PC-9 (cell line): ENCODE measurements around the gene KDM1A. TPM values are rescaled to one million over a fixed set of nuclear protein-coding genes. Genes with fewer than 3 reads are reported as not detected.
A peak's percentile ranks its signal among the peaks of the same experiment; 100 is the strongest.

Source experiments
- BruUV-seq: library from RNA; stranded (reverse); fragments of 400-500 nt; replicated peaks from 2 replicates; lab custom pipeline; 2021; lab: Mats Ljungman, UMichigan
- CTCF ChIA-PET: fragments of 300-600 bp; sonication (Branson Sonifier 250); formaldehyde crosslinking; loops from one replicate; lab custom pipeline; 2022; ENCODE audit warnings: antibody characterized with exemption; lab: Charles Lee
- POLR2A ChIA-PET: fragments of 300-600 bp; sonication (Branson Sonifier 250); formaldehyde crosslinking; loops from one replicate; lab custom pipeline; 2022; ENCODE audit warnings: antibody characterized with exemption; ENCODE audit not compliant: unreplicated experiment; lab: Charles Lee
- DNase-seq, 2 experiments: peaks; one replicate each; pipeline versions ENCODE4 v3.0.0 to v3.0.0-alpha.2; 2015 to 2022; ENCODE audit warnings: mixed read lengths in 1 of 2
- H2AFZ ChIP-seq: fragments of 200-600 bp; sonication (generic); 2 replicates; pipeline ENCODE4 v1.8.1; 2017; ENCODE audit warnings: antibody characterized with exemption
- H3F3A ChIP-seq: fragments of 200-600 bp; sonication (generic); 2 replicates; pipeline ENCODE4 v1.8.1; 2017; ENCODE audit warnings: antibody characterized with exemption, mild to moderate bottlenecking, low read depth; ENCODE audit not compliant: insufficient read depth
- H3K27ac ChIP-seq: fragments of 200-600 bp; sonication (generic); 2 replicates; pipeline ENCODE4 v1.6.1; 2016; ENCODE audit warnings: mixed run types
- H3K27me3 ChIP-seq: fragments of 200-600 bp; sonication (generic); 2 replicates; pipeline ENCODE4 v1.6.1; 2016; ENCODE audit warnings: low read depth, mixed run types; ENCODE audit not compliant: insufficient read depth
- H3K36me3 ChIP-seq: fragments of 200-600 bp; sonication (generic); 2 replicates; pipeline ENCODE4 v1.6.1; 2016; ENCODE audit warnings: low read depth, mixed run types
- H3K4me1 ChIP-seq: fragments of 200-600 bp; sonication (generic); replicated peaks from 2 replicates; pipeline ENCODE4 v1.6.1; 2016; ENCODE audit warnings: mixed run types; ENCODE audit not compliant: insufficient read depth
- H3K4me2 ChIP-seq: fragments of 200-600 bp; sonication (generic); 2 replicates; pipeline ENCODE4 v1.6.1; 2017; ENCODE audit warnings: mixed run types
- H3K4me3 ChIP-seq: fragments of 200-600 bp; sonication (generic); 2 replicates; pipeline ENCODE4 v1.6.1; 2016; ENCODE audit warnings: mixed run types
- H3K79me2 ChIP-seq: fragments of 200-600 bp; sonication (generic); 2 replicates; pipeline ENCODE4 v1.6.1; 2017; ENCODE audit warnings: low read depth, mixed run types
- H3K9me2 ChIP-seq: fragments of 200-600 bp; sonication (generic); 2 replicates; pipeline ENCODE4 v1.8.1; 2017; ENCODE audit warnings: mild to moderate bottlenecking; ENCODE audit not compliant: insufficient read depth
- H3K9me3 ChIP-seq: fragments of 200-600 bp; sonication (generic); 2 replicates; pipeline ENCODE4 v1.8.1; 2016; ENCODE audit warnings: low read depth; ENCODE audit not compliant: insufficient read depth
- H4K20me1 ChIP-seq: fragments of 200-600 bp; sonication (generic); 2 replicates; pipeline ENCODE4 v1.8.1; 2017; ENCODE audit not compliant: insufficient read depth
- CTCF ChIP-seq: fragments of 200-600 bp; sonication (generic); conservative IDR thresholded peaks from 2 replicates; pipeline ENCODE4 v1.6.1; 2017; ENCODE audit warnings: mixed run types, antibody characterized with exemption, mild to moderate bottlenecking, moderate library complexity
- EZH2 ChIP-seq: fragments of 200-600 bp; sonication (generic); IDR thresholded peaks from 2 replicates; pipeline ENCODE4 v1.8.0; 2017; ENCODE audit warnings: antibody characterized with exemption, low read depth
- intact Hi-C: fragments of 100-400 bp; cut with micrococcal nuclease; formaldehyde crosslinking; loops from one replicate; pipeline ENCODE4 v1.10.0; 2022; ENCODE audit not compliant: unreplicated experiment
- total RNA-seq: library from RNA; stranded (reverse); gene quantifications from 2 replicates; pipeline ENCODE4 v1.2.3, GENCODE V29; 2021

KDM1A gene
- total RNA-seq, 1 experiment from 2014 or later, result 213 TPM

- no peaks in the 10 kb centered on the region for H3K9me2 ChIP-seq
- H3K27me3 ChIP-seq, result no peaks in the 10 kb centered on the region
- H3K36me3 ChIP-seq, result peaks cover 5% of the 10 kb centered on the region; the same call in 1 of the 2 replicates
- ChIA-PET POLR2A (no interaction called here), CTCF (interaction anchor here (0.5 to 0.6 kb wide), 2 partner anchors 119 to 120 kb away, joined by 4 to 10 read pairs; partner anchors contain the start of gene HTR1D)
- no peak for DNase-seq
- H3K9me3 ChIP-seq, result no peaks in the 10 kb centered on the region
- no peak overlapping the region for H3K27ac ChIP-seq
- BruUV-seq, result no TSS peak
- H3F3A ChIP-seq, result peaks cover 42% of the 10 kb centered on the region
- peaks cover 35% of the 10 kb centered on the region for H3K4me1 ChIP-seq
- H3K79me2 ChIP-seq, result peaks cover 18% of the 10 kb centered on the region; the same call in 1 of the 2 replicates
- H4K20me1 ChIP-seq, result no peaks in the 10 kb centered on the region
- H3K4me2 ChIP-seq, result no peak overlapping the region
- intact Hi-C loops, result no loop called here
- H2AFZ ChIP-seq, result no peak overlapping the region
- H3K4me3 ChIP-seq, result no peak overlapping the region
- no peak for TF ChIP-seq EZH2
- TF ChIP-seq CTCF, result no peak
Observed at GRCh38 chr1:23097316-23097715, 78.0 kb downstream of the KDM1A start.

- no peaks in the 10 kb centered on the region for H3K27me3 ChIP-seq
- peaks cover 54% of the 10 kb centered on the region for H3F3A ChIP-seq
- DNase-seq, result peak; percentile 47 to 55
- no peaks in the 10 kb centered on the region for H3K9me3 ChIP-seq
- peaks cover 48% of the 10 kb centered on the region for H3K4me1 ChIP-seq
- intact Hi-C loops, result loop anchor here (1.0 to 2.0 kb wide), 2 partner anchors 86 to 122 kb away; no protein-coding TSS in a partner anchor
- ChIA-PET POLR2A (interaction anchor here (0.6 to 0.7 kb wide), 4 partner anchors 29 to 1002 kb away, joined by 3 to 11 read pairs (median 4); no protein-coding TSS in a partner anchor), CTCF (interaction anchor here (0.5 to 3.0 kb wide), 3 partner anchors 86 to 325 kb away, joined by 4 to 35 read pairs (median 4); no protein-coding TSS in a partner anchor)
- H3K4me2 ChIP-seq, result peak overlapping the region; percentile 71
- H3K4me3 ChIP-seq, result no peak overlapping the region
- H3K27ac ChIP-seq, result peak overlapping the region; percentile 86
- H4K20me1 ChIP-seq, result no peaks in the 10 kb centered on the region
- peaks cover 18% of the 10 kb centered on the region; the same call in 1 of the 2 replicates for H3K79me2 ChIP-seq
- TF ChIP-seq CTCF, result peak; percentile 80
- no peak for TF ChIP-seq EZH2
- H3K36me3 ChIP-seq, result peaks cover 5% of the 10 kb centered on the region; the same call in 1 of the 2 replicates
- no TSS peak for BruUV-seq
- no peaks in the 10 kb centered on the region for H3K9me2 ChIP-seq
- H2AFZ ChIP-seq, result no peak overlapping the region
Observed at GRCh38 chr1:23098463-23099170, 79.3 kb downstream of the KDM1A start.

GRCh38 chr1:23099171-23099536 is 79.9 kb downstream of the KDM1A start:
- Histone ChIP-seq H3K4me2 (peak overlapping the region; percentile 71), H3K27ac (peak overlapping the region; percentile 86), H3K9me2 (no peaks in the 10 kb centered on the region), H3F3A (peaks cover 58% of the 10 kb centered on the region), H3K4me1 (peaks cover 48% of the 10 kb centered on the region), H3K36me3 (peaks cover 5% of the 10 kb centered on the region; the same call in 1 of the 2 replicates), H3K27me3 (no peaks in the 10 kb centered on the region), H3K79me2 (peaks cover 18% of the 10 kb centered on the region; the same call in 1 of the 2 replicates), H3K4me3 (no peak overlapping the region), H4K20me1 (no peaks in the 10 kb centered on the region), H3K9me3 (no peaks in the 10 kb centered on the region), H2AFZ (no peak overlapping the region)
- intact Hi-C loops, result loop anchor here (2.0 kb wide), 1 partner anchor 122 kb away; no protein-coding TSS in a partner anchor
- no TSS peak for BruUV-seq
- no peak for DNase-seq
- CTCF ChIA-PET, result interaction anchor here (0.6 to 3.0 kb wide), 2 partner anchors 85 to 285 kb away, joined by 9 to 35 read pairs; no protein-coding TSS in a partner anchor
- POLR2A ChIA-PET, result interaction anchor here (0.6 to 0.7 kb wide), 3 partner anchors 30 to 123 kb away, joined by 3 to 11 read pairs (median 5); no protein-coding TSS in a partner anchor
- no peak for TF ChIP-seq EZH2
- TF ChIP-seq CTCF, result no peak
